Astrocyte of the cerebellum (primary cell): ENCODE results near the gene FAM149A.

ENCODE experiments used
- DNase-seq: peaks from one replicate; pipeline ENCODE4 v3.0.0-alpha.2; 2011; ENCODE audit warnings: low read depth
- H3K4me3 ChIP-seq: 2 replicates; pipeline ENCODE4 v1.5.1; 2011; ENCODE audit warnings: mild to moderate bottlenecking, low read depth, low read length, moderate library complexity
- CTCF ChIP-seq: IDR thresholded peaks from 2 replicates; pipeline ENCODE4 v1.5.1; 2012; ENCODE audit warnings: low read length, low read depth, moderate library complexity, mild to moderate bottlenecking; ENCODE audit errors: missing control alignments
- in situ Hi-C: cut with HindIII; loops from 2 replicates; pipeline ENCODE4 v1.10.0; 2017; ENCODE audit warnings: low sequenced_read_pairs

The FAM149A gene

GRCh38 chr4:186118582-186118981 lies 14.1 kb downstream of the FAM149A start:
- no peak overlapping the region for H3K4me3 ChIP-seq
- DNase-seq: no peak
- no peak for TF ChIP-seq CTCF
- in situ Hi-C loops: no loop called here

GRCh38 chr4:186121057-186121456 lies 16.6 kb downstream of the FAM149A start:
- no peak for DNase-seq
- no peak overlapping the region for H3K4me3 ChIP-seq
- in situ Hi-C loops: no loop called here
- TF ChIP-seq CTCF: no peak

GRCh38 chr4:186128842-186129241 lies 24.3 kb downstream of the FAM149A start:
- in situ Hi-C loops: no loop called here
- TF ChIP-seq CTCF: no peak
- H3K4me3 ChIP-seq: no peak overlapping the region
- no peak for DNase-seq

GRCh38 chr4:186131935-186132334 lies 27.4 kb downstream of the FAM149A start:
- no peak for DNase-seq
- TF ChIP-seq CTCF: no peak
- in situ Hi-C loops: no loop called here
- no peak overlapping the region for H3K4me3 ChIP-seq

GRCh38 chr4:186132577-186133242 lies 28.2 kb downstream of the FAM149A start:
- H3K4me3 ChIP-seq: no peak overlapping the region
- TF ChIP-seq CTCF: peak; percentile 54
- in situ Hi-C loops: no loop called here
- DNase-seq: peak; percentile 15

- no peak for DNase-seq
- H3K4me3 ChIP-seq: no peak overlapping the region
- in situ Hi-C loops: no loop called here
- no peak for TF ChIP-seq CTCF
These were observed 29.8 kb downstream of the FAM149A start for GRCh38 chr4:186134257-186134656.

GRCh38 chr4:186134861-186135260 lies 30.4 kb downstream of the FAM149A start:
- no peak overlapping the region for H3K4me3 ChIP-seq
- no peak for DNase-seq
- TF ChIP-seq CTCF: no peak
- in situ Hi-C loops: loop anchor here (5.0 kb wide), 1 partner anchor 63 kb away; no protein-coding TSS in a partner anchor
